Esophagus squamous epithelium (tissue), 5 donors: ENCODE results near the gene HPS3. TPM values are rescaled to one million over a fixed set of nuclear protein-coding genes. Genes with fewer than 3 reads are reported as not detected.
A peak's percentile ranks its signal among the peaks of the same experiment; 100 is the strongest.
"Not testable (repeated sequence)": the region's sequence is repeated elsewhere in the genome, so short reads cannot be mapped to it uniquely, and the experiment has no call there.

ENCODE experiments used
- DNase-seq: peaks from one replicate; lab custom pipeline; 2025; lab: John Stamatoyannopoulos, UW
- H3K27ac ChIP-seq, 4 donors: fragments of 200-600 bp; sonication (generic); one replicate each; pipeline ENCODE4 v1.5.1; 2016 to 2019; ENCODE audit warnings: mild to moderate bottlenecking in 1 of 4
- H3K27me3 ChIP-seq, 4 donors: fragments of 200-600 bp; sonication (generic); 1 replicate in 3 of 4; 2 replicates in 1 of 4; pipeline versions ENCODE4 v1.5.1 to v1.6.0; 2017 to 2021; ENCODE audit warnings: antibody characterized with exemption in 1 of 4
- H3K36me3 ChIP-seq, 3 donors: fragments of 200-600 bp; sonication (generic); one replicate each; pipeline ENCODE4 v1.5.1; 2016 to 2019
- H3K4me1 ChIP-seq, 3 donors: fragments of 200-600 bp; sonication (generic); one replicate each; pipeline ENCODE4 v1.5.1; 2017 to 2019
- H3K4me3 ChIP-seq, 4 donors: fragments of 200-600 bp; sonication (generic); 1 replicate in 3 of 4; 2 replicates in 1 of 4; pipeline ENCODE4 v1.5.1; 2016 to 2019; ENCODE audit warnings: mild to moderate bottlenecking in 2 of 4, moderate library complexity in 1 of 4
- H3K9me3 ChIP-seq, 3 donors: fragments of 200-600 bp; sonication (generic); one replicate each; pipeline ENCODE4 v1.5.1; 2016 to 2019
- CTCF ChIP-seq, 6 experiments: fragments of 450-650 bp in 4 of 6; fragments of 200-600 bp in 2 of 6; sonication (generic) in 2 of 6; IDR thresholded peaks; one replicate each; pipeline ENCODE4 v1.5.1; 2016 to 2019; ENCODE audit warnings: antibody characterized with exemption in 6 of 6, mild to moderate bottlenecking in 4 of 6, moderate library complexity in 4 of 6
- POLR2A ChIP-seq, 4 donors: fragments of 450-650 bp; IDR thresholded peaks; one replicate each; pipeline ENCODE4 v1.6.1; 2017; ENCODE audit warnings: antibody characterized with exemption in 4 of 4, mild to moderate bottlenecking in 4 of 4, moderate library complexity in 3 of 4
- WGBS, 2 donors: methylation state at CpG; one replicate each; pipeline ENCODE4 v1.1.5; 2018; 5-methylcytosine and 5-hydroxymethylcytosine counted together
- intact Hi-C: fragments of 100-400 bp; cut with DNase I; formaldehyde crosslinking; loops from one replicate; pipeline ENCODE4 v1.15.0; 2022
- total RNA-seq, 4 donors: library from RNA; depleted of rRNA; stranded (reverse); fragments of >200 nt; gene quantifications; one replicate each; pipeline ENCODE4 v1.1.0, GENCODE V29; 2016
- donor health status: DM: yes; HTN: yes; CAD: no.

The HPS3 gene
- total RNA-seq, 4 donors from 2014 or later = 4.3 to 11.8 (median 9.7) TPM

DNA sequence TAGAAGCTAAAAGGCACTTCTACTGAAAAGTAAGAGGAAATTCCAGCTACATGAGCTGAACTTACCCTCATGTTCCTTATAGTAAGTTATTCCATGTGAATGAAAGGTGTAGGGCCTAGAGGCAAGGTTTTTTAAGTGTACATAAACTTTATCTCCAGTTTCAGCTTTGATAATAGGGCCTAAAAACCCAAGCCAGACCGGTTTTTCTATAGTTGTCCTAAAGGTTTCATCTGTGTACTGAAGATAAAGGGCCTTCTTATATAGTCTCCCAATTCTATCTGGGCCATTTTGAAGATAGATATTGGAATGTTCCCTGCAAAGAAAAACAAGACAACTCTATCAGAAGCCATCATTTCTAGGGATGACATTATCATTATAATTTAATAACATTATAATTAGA is 82.9 kb downstream of the HPS3 start:
- no peak for TF ChIP-seq POLR2A (IDR thresholded peaks at IDR 0.05)
- no peak for TF ChIP-seq CTCF (IDR thresholded peaks at IDR 0.05)
- Histone ChIP-seq H3K4me1 (peaks cover 0 to 13% (median 0%) of the 10 kb centered on the region in 3 donors), H3K4me3 (no peak overlapping the region), H3K36me3 (no peaks in the 10 kb centered on the region), H3K27me3 (no peaks in the 10 kb centered on the region), H3K9me3 (no peaks in the 10 kb centered on the region), H3K27ac (no peak overlapping the region)
- intact Hi-C loops = no loop called here
- WGBS, 2 donors = 68 to 71% methylated on average over 1 of the region's 1 CpG
- no peak for DNase-seq

- DNase-seq = no peak
- H3K4me1 ChIP-seq = peaks cover 0 to 13% (median 0%) of the 10 kb centered on the region in 3 donors
- 64 to 65% methylated on average over 1 of the region's 1 CpG for WGBS, 2 donors
- H3K27me3 ChIP-seq = no peaks in the 10 kb centered on the region
- intact Hi-C loops = no loop called here
- TF ChIP-seq CTCF (IDR thresholded peaks at IDR 0.05) (no peak), POLR2A (IDR thresholded peaks at IDR 0.05) (no peak)
- no peaks in the 10 kb centered on the region for H3K36me3 ChIP-seq
- no peak overlapping the region for H3K4me3 ChIP-seq
- no peaks in the 10 kb centered on the region for H3K9me3 ChIP-seq
- H3K27ac ChIP-seq = no peak overlapping the region
Measured at GRCh38 chr3:149214702-149215101, 85.3 kb downstream of the HPS3 start.

DNA sequence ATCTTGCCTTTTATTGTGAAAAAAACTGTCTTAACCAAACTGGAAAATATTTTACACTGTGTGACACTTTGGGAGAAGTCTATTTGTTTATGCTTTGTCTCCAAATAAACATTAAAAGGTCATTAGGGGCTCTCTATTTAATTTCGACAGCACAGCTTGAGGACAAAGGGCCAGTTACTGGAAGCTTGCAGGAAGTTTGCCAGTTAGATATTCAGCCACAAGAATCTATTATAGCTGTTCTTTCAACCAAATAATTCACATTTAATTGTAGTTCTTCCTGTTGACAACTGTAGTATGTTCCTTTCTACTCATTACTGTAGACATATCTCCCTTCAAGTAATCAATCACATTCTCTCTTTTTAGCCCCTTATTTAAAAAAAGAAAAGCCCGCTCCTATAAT is 86.1 kb downstream of the HPS3 start:
- H3K27ac ChIP-seq = no peak overlapping the region
- H3K4me3 ChIP-seq = no peak overlapping the region
- DNase-seq = no peak
- intact Hi-C loops = no loop called here
- H3K9me3 ChIP-seq = no peaks in the 10 kb centered on the region
- H3K4me1 ChIP-seq = peaks cover 0 to 13% (median 0%) of the 10 kb centered on the region in 3 donors
- H3K27me3 ChIP-seq = no peaks in the 10 kb centered on the region
- 63 to 68% methylated on average over 2 of the region's 2 CpGs for WGBS, 2 donors
- no peak for TF ChIP-seq CTCF (IDR thresholded peaks at IDR 0.05)
- no peak for TF ChIP-seq POLR2A (IDR thresholded peaks at IDR 0.05)
- H3K36me3 ChIP-seq = no peaks in the 10 kb centered on the region

DNA sequence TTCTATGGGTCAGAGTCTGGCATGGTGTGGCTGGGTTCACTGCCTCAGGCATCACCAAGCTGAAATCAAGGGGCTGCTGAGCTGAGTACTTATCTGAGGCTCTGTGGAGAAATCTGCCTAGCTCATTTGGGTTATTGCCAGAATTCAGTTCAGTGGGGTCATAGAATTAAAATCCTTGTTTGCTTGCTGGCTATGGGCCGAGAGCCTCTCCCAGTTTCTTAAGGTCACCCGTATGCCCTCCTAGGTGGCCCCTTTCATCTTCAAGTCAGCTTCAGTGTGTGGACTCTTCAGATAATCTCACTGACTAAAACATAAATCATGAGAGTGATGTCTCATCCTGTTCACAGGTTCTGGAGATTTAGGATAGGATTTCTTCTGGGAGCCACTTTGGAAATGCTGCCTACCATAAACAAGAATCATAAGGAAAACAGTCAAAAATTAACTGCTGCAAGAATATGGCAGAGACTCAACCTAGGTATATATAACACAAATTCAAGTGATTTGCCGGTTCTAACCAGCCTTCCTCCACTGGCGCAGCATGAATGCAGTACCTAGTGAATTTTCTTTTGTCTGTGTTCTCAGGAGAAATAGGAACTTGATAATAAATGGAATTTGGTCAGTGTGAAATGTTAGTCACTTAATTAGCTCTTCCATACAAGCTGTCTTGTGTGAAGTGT is 86.9 kb downstream of the HPS3 start:
- no peak for TF ChIP-seq POLR2A (IDR thresholded peaks at IDR 0.05)
- no peak for TF ChIP-seq CTCF (IDR thresholded peaks at IDR 0.05)
- no peaks in the 10 kb centered on the region for H3K36me3 ChIP-seq
- H3K27me3 ChIP-seq = no peaks in the 10 kb centered on the region
- 77 to 92% methylated on average over 2 to 4 of the region's 4 CpGs for WGBS, 2 donors
- H3K27ac ChIP-seq = no peak overlapping the region
- DNase-seq = no peak
- H3K4me3 ChIP-seq = no peak overlapping the region
- H3K9me3 ChIP-seq = no peaks in the 10 kb centered on the region
- intact Hi-C loops = no loop called here
- peaks cover 0 to 13% (median 0%) of the 10 kb centered on the region in 3 donors for H3K4me1 ChIP-seq

GRCh38 chr3:149217347-149217746 is 87.9 kb downstream of the HPS3 start:
- intact Hi-C loops = no loop called here
- no peak overlapping the region for H3K4me3 ChIP-seq
- no peaks in the 10 kb centered on the region for H3K27me3 ChIP-seq
- H3K27ac ChIP-seq = no peak overlapping the region
- H3K4me1 ChIP-seq = peaks cover 0 to 20% (median 0%) of the 10 kb centered on the region in 3 donors
- 89 to 92% methylated on average over 5 of the region's 5 CpGs for whole genome bisulfite sequencing, 2 donors
- DNase-seq = no peak
- H3K36me3 ChIP-seq = no peaks in the 10 kb centered on the region
- no peaks in the 10 kb centered on the region for H3K9me3 ChIP-seq
- TF ChIP-seq POLR2A (IDR thresholded peaks at IDR 0.05) = no peak
- TF ChIP-seq CTCF (IDR thresholded peaks at IDR 0.05) = no peak

DNA sequence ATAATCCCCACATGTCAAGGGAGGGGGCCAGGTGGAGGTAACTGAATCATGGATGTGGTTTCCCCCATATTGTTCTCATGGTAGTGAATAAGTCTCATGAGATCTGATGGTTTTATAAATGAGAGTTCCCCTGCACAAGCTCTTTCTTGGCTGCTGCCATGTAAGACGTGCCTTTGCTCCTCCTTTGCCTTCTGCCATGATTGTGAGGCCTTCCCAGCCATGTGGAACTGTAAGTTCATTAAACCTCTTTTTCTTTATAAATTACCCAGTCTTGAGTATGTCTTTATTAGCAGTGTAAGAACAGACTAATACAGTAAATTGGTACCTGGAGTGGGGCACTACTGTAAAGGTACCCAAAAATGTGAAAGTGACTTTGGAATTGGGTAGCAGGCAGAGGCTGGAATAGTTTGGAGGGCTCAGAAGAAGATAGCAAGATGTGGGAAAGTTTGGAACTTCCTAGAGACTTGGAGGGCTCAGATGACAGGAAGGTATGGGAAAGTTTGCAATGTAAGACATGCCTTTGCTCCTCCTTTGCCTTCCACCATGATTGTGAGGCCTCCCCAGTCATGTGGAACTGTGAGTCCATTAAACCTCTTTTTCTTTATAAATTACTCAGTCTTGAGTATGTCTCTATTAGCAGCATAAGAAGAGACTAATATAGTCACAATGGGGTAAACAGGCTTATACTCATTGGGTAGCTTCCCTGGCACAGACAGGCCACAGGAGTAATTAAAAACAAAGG is 90.1 kb downstream of the HPS3 start:
- intact Hi-C loops, H3K27me3 ChIP-seq, H3K27ac ChIP-seq, H3K9me3 ChIP-seq, DNase-seq, H3K36me3 ChIP-seq: not testable (repeated sequence)
- WGBS, 2 donors = 82 to 86% methylated on average over 1 of the region's 1 CpG
- H3K4me1 ChIP-seq = peaks cover 0 to 20% (median 0%) of the 10 kb centered on the region in 3 donors
- H3K4me3 ChIP-seq = peak overlapping the region in 1 of 4 donors; percentile 42
